ENCODE measurements around the gene VAMP5. TPM values are rescaled to one million over a fixed set of nuclear protein-coding genes. Genes with fewer than 3 reads are reported as not detected.

VAMP5 gene
- total RNA-seq, 1 experiment from 2014 or later, result 47.5 TPM

DNA sequence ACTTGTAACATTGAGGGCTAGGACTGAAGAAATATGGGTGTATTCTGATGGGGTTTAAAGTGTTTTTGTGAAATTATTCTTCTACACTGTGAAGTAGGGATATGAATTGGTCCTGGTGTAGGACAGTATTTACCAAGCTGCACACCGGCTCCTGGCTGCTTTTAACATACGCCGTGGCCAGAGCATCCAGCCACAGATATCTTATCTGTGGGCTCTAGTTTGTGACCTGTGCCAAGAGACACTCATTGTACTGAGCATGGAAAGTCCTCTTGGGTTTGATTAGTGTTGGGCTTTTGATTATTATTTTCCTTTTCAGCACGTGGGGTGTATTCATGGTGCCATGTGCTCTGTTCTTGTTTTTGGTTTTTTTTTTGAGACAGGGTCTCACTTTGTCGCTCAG, 39.8 kb downstream of the VAMP5 start:
- no peak for DNase-seq (ENCODE audit: low read depth in 1 of 2, low spot score in 2 of 2)
- Histone ChIP-seq H3K27ac (no peak overlapping the region), H3K27me3 (replicated peaks) (no peaks in the 10 kb centered on the region), H3K36me3 (peaks cover 97% of the 10 kb centered on the region), H3K4me3 (no peak overlapping the region), H3K9me3 (replicated peaks) (no peaks in the 10 kb centered on the region), H3K4me1 (replicated peaks) (no peaks in the 10 kb centered on the region)

DNA sequence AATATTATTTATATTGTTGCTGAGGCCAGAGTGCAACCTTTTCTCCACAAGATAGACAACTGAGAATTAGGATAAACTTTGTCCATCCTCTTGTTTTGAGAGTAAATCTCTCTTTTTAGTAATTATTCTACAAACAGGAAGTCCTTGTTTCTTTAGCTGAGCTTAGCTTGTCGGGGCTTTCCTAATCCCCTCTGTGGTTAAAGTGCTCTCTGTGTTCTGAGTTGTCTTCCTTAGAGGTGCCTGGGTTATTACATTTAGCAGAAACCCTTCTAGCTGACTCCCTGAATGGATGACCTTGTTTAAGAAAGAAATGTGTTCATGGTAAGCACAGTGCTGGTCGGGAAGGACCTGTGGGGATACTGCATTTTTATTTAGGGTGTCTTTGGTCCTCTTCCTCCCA, 44.4 kb downstream of the VAMP5 start:
- H3K4me1 ChIP-seq (replicated peaks), result no peaks in the 10 kb centered on the region
- H3K4me3 ChIP-seq, result no peak overlapping the region
- no peaks in the 10 kb centered on the region for H3K9me3 ChIP-seq (replicated peaks)
- no peak overlapping the region for H3K27ac ChIP-seq
- peaks cover 100% of the 10 kb centered on the region for H3K36me3 ChIP-seq
- no peaks in the 10 kb centered on the region for H3K27me3 ChIP-seq (replicated peaks)
- no peak for DNase-seq (ENCODE audit: low read depth in 1 of 2, low spot score in 2 of 2)

DNA sequence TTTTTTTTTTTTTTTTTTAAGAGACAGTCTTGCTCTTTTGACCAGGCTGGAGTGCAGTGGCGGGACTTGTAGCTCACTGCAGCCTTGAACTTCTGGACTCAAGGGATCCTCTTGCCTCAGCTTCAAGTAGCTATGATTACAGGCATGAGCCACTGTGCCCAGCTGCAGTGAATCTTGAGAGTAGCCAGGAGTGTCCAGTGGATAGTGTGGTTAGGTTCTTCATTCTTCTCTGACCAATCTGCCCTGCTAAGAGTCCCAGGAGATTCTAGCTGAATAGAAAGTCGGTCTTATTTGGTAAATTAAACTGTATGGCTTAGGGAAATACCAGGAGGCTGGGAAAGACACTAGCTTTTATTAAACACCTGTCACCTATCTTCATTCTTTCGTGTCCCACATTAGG, 47.1 kb downstream of the VAMP5 start:
- no peak for DNase-seq (ENCODE audit: low read depth in 1 of 2, low spot score in 2 of 2)
- Histone ChIP-seq H3K36me3 (peaks cover 98% of the 10 kb centered on the region), H3K27ac (no peak overlapping the region), H3K9me3 (replicated peaks) (no peaks in the 10 kb centered on the region), H3K4me3 (no peak overlapping the region), H3K27me3 (replicated peaks) (no peaks in the 10 kb centered on the region), H3K4me1 (replicated peaks) (no peaks in the 10 kb centered on the region)

DNA sequence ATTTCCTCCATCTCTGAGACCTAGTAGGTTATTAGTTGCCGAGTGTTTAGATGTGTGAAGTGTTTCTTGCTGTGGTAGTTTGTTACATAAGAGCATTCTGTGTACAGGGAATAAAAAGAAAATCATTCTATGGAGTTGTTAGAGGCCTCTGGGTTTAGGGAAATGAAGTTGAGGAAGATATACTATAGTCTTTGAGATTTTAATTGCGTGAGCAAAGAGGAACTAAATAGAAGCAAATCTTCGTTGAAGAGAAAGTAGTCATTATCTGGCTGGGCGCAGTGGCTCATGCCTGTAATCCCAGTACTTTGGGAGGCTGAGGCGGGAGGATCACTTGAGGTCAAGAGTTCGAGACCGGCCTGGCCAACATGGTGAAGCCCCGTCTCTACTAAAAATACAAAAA, 50.8 kb downstream of the VAMP5 start:
- Histone ChIP-seq H3K36me3 (peaks cover 98% of the 10 kb centered on the region), H3K4me3 (no peak overlapping the region), H3K27me3 (replicated peaks) (no peaks in the 10 kb centered on the region), H3K27ac (no peak overlapping the region), H3K4me1 (replicated peaks) (peaks cover 4% of the 10 kb centered on the region; the same call in 1 of the 2 replicates), H3K9me3 (replicated peaks) (no peaks in the 10 kb centered on the region)
- no peak for DNase-seq (ENCODE audit: low read depth in 1 of 2, low spot score in 2 of 2)

DNA sequence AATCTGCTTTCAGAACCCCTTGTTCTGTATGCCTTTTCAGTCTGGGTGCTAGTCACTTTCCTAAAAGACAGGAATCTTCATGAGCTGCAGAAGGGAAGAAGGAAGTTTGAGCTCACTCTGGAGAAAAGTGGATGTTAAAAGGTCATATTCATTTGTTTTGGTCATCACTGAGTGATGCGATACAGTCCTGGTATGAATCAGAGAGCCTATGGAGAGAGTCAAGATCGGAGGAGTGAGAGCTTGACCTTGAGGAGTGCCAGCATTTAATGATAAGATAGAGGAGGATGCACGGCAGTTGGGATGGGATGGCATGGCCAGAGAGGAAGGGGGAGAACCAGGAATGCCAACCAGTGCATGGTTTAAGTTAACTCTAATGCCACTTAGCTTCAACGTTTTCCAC, 51.4 kb downstream of the VAMP5 start:
- H3K27ac ChIP-seq, result no peak overlapping the region
- no peak for DNase-seq (ENCODE audit: low read depth in 1 of 2, low spot score in 2 of 2)

DNA sequence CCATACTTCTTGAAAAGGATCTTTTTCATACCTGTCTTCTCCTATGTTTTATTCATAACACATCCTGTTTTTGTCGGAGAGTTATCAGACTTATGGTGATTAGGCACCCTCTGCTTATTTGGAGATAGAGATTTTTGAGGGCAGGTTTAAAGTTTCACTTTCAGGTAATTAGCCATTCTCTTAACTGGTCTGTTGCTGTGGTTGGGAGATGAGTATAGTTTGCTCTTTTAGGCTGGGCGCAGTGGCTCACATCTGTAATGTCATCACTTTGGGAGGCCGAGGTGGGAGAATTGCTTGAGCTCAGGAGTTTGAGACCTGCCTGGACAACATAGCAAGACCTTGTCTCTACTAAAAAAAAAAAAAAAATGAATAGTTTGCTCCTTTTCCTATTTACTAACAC, 58.5 kb downstream of the VAMP5 start:
- Histone ChIP-seq H3K36me3 (peaks cover 100% of the 10 kb centered on the region), H3K27ac (no peak overlapping the region), H3K27me3 (replicated peaks) (no peaks in the 10 kb centered on the region), H3K4me1 (replicated peaks) (peaks cover 1% of the 10 kb centered on the region; the same call in 1 of the 2 replicates), H3K9me3 (replicated peaks) (no peaks in the 10 kb centered on the region), H3K4me3 (no peak overlapping the region)
- DNase-seq (ENCODE audit: low read depth in 1 of 2, low spot score in 2 of 2), result no peak

More for the DNA sequence above, 51.4 kb downstream of the VAMP5 start:
- Histone ChIP-seq H3K27me3 (replicated peaks) (no peaks in the 10 kb centered on the region), H3K36me3 (peaks cover 98% of the 10 kb centered on the region), H3K9me3 (replicated peaks) (no peaks in the 10 kb centered on the region), H3K4me1 (replicated peaks) (peaks cover 4% of the 10 kb centered on the region; the same call in 1 of the 2 replicates), H3K4me3 (no peak overlapping the region)

Other genes starting within 250 kb of the VAMP5 start
- gene RETSAT, start 229.9 kb upstream of the VAMP5 start, total RNA-seq (2014; rRNA removed; shearing (Covaris generic)), result 40.7 and 55.8 TPM in 2 replicates
- 13.7 and 22.3 TPM in 2 replicates for gene ELMOD3, start 229.7 kb upstream of the VAMP5 start, total RNA-seq (2014; rRNA removed; shearing (Covaris generic))
- gene CAPG, start 174.1 kb upstream of the VAMP5 start, total RNA-seq (2014; rRNA removed; shearing (Covaris generic)), result 0.60 and 1.4 TPM in 2 replicates
- gene SH2D6, start 165.7 kb upstream of the VAMP5 start, total RNA-seq (2014; rRNA removed; shearing (Covaris generic)), result not detected in 2 replicates
- gene MAT2A, start 45.3 kb upstream of the VAMP5 start, total RNA-seq (2014; rRNA removed; shearing (Covaris generic)), result 84.2 and 92.7 TPM in 2 replicates
- 38.0 and 41.2 TPM in 2 replicates for gene GGCX, start 22.9 kb upstream of the VAMP5 start, total RNA-seq (2014; rRNA removed; shearing (Covaris generic))
- not detected in 2 replicates for gene VAMP8, start 6.8 kb upstream of the VAMP5 start, total RNA-seq (2014; rRNA removed; shearing (Covaris generic))
- gene RNF181, start 11.3 kb downstream of the VAMP5 start, total RNA-seq (2014; rRNA removed; shearing (Covaris generic)), result 212 and 219 TPM in 2 replicates
- 1.0 and 5.1 TPM in 2 replicates for gene TMEM150A, start 18.3 kb downstream of the VAMP5 start, total RNA-seq (2014; rRNA removed; shearing (Covaris generic))
- 12.2 and 16.0 TPM in 2 replicates for gene C2orf68, start 27.6 kb downstream of the VAMP5 start, total RNA-seq (2014; rRNA removed; shearing (Covaris generic))
- gene USP39, start 31.8 kb downstream of the VAMP5 start, total RNA-seq (2014; rRNA removed; shearing (Covaris generic)), result 107 and 128 TPM in 2 replicates
- gene SFTPB, start 83.8 kb downstream of the VAMP5 start, total RNA-seq (2014; rRNA removed; shearing (Covaris generic)), result not detected in 2 replicates
- gene GNLY, start 109.9 kb downstream of the VAMP5 start, total RNA-seq (2014; rRNA removed; shearing (Covaris generic)), result not detected in 2 replicates
- gene ATOH8, start 169.6 kb downstream of the VAMP5 start, total RNA-seq (2014; rRNA removed; shearing (Covaris generic)), result 9.8 and 16.4 TPM in 2 replicates

All from SJSA1 (cell line).